ENCODE results near the gene APOC4. TPM values are rescaled to one million over a fixed set of nuclear protein-coding genes. Genes with fewer than 3 reads are reported as not detected.
"Not testable (repeated sequence)": the region's sequence is repeated elsewhere in the genome, so short reads cannot be mapped to it uniquely, and the experiment has no call there.

APOC4 gene
- total RNA-seq, 2 experiments from 2014 or later: not detected

GRCh38 chr19:44925114-44925891 is 16.7 kb upstream of the APOC4 start:
- no peak for ATAC-seq
- Mint-ChIP-seq H3K9me3 (ENCODE audit: insufficient read depth) (no peaks in the 10 kb centered on the region), H3K4me3 (no peak overlapping the region), H3K27me3 (ENCODE audit: low read depth) (peaks cover 16% of the 10 kb centered on the region), H3K4me1 (ENCODE audit: low read depth) (peaks cover 8% of the 10 kb centered on the region), H3K36me3 (ENCODE audit: low read depth) (no peaks in the 10 kb centered on the region), H3K27ac (no peak overlapping the region)
- DNase-seq: no peak
- ChIA-PET CTCF (interaction anchor here (1.3 kb wide), 1 partner anchor 22 kb away, joined by 4 read pairs; no protein-coding TSS in a partner anchor), POLR2A (no interaction called here)

- H3K4me1 Mint-ChIP-seq (ENCODE audit: low read depth); H3K27ac Mint-ChIP-seq; H3K9me3 Mint-ChIP-seq (ENCODE audit: insufficient read depth); H3K36me3 Mint-ChIP-seq (ENCODE audit: low read depth); H3K4me3 Mint-ChIP-seq; DNase-seq; POLR2A ChIA-PET: not testable (repeated sequence)
- CTCF ChIA-PET: interaction anchor here (1.3 kb wide), 1 partner anchor 23 kb away, joined by 4 read pairs; no protein-coding TSS in a partner anchor
- peaks cover 16% of the 10 kb centered on the region for H3K27me3 Mint-ChIP-seq (ENCODE audit: low read depth)
- ATAC-seq: peak; percentile 21
These were observed 15.6 kb upstream of the APOC4 start for GRCh38 chr19:44926245-44927077.

GRCh38 chr19:44927746-44928145 is 14.3 kb upstream of the APOC4 start:
- no peak overlapping the region for H3K27ac Mint-ChIP-seq
- DNase-seq (no peak), ATAC-seq (no peak)
- POLR2A ChIA-PET: no interaction called here
- H3K27me3 Mint-ChIP-seq (ENCODE audit: low read depth): peaks cover 16% of the 10 kb centered on the region
- CTCF ChIA-PET: no interaction called here
- H3K9me3 Mint-ChIP-seq (ENCODE audit: insufficient read depth): no peaks in the 10 kb centered on the region
- H3K4me1 Mint-ChIP-seq (ENCODE audit: low read depth): peaks cover 8% of the 10 kb centered on the region
- no peak overlapping the region for H3K4me3 Mint-ChIP-seq
- no peaks in the 10 kb centered on the region for H3K36me3 Mint-ChIP-seq (ENCODE audit: low read depth)

GRCh38 chr19:44930088-44930487 is 11.9 kb upstream of the APOC4 start:
- DNase-seq: no peak
- no peaks in the 10 kb centered on the region for H3K36me3 Mint-ChIP-seq (ENCODE audit: low read depth)
- H3K27me3 Mint-ChIP-seq (ENCODE audit: low read depth): peaks cover 15% of the 10 kb centered on the region
- no peak overlapping the region for H3K4me3 Mint-ChIP-seq
- ATAC-seq: no peak
- POLR2A ChIA-PET: interaction anchor here (0.6 kb wide), 1 partner anchor 31 kb away, joined by 3 read pairs; no protein-coding TSS in a partner anchor
- peaks cover 8% of the 10 kb centered on the region for H3K4me1 Mint-ChIP-seq (ENCODE audit: low read depth)
- no peaks in the 10 kb centered on the region for H3K9me3 Mint-ChIP-seq (ENCODE audit: insufficient read depth)
- CTCF ChIA-PET: no interaction called here
- H3K27ac Mint-ChIP-seq: no peak overlapping the region

- Mint-ChIP-seq H3K4me3 (no peak overlapping the region), H3K9me3 (ENCODE audit: insufficient read depth) (no peaks in the 10 kb centered on the region), H3K27me3 (ENCODE audit: low read depth) (peaks cover 7% of the 10 kb centered on the region), H3K36me3 (ENCODE audit: low read depth) (no peaks in the 10 kb centered on the region), H3K4me1 (ENCODE audit: low read depth) (peaks cover 5% of the 10 kb centered on the region), H3K27ac (no peak overlapping the region)
- ATAC-seq: no peak
- ChIA-PET CTCF (no interaction called here), POLR2A (no interaction called here)
- no peak for DNase-seq
These were observed 10.5 kb upstream of the APOC4 start for GRCh38 chr19:44931541-44931940.

GRCh38 chr19:44939668-44940067 is 2.4 kb upstream of the APOC4 start:
- peaks cover 3% of the 10 kb centered on the region for H3K27me3 Mint-ChIP-seq (ENCODE audit: low read depth)
- ChIA-PET CTCF (no interaction called here), POLR2A (no interaction called here)
- no peaks in the 10 kb centered on the region for H3K9me3 Mint-ChIP-seq (ENCODE audit: insufficient read depth)
- H3K27ac Mint-ChIP-seq: no peak overlapping the region
- no peaks in the 10 kb centered on the region for H3K4me1 Mint-ChIP-seq (ENCODE audit: low read depth)
- no peak overlapping the region for H3K4me3 Mint-ChIP-seq
- no peaks in the 10 kb centered on the region for H3K36me3 Mint-ChIP-seq (ENCODE audit: low read depth)
- ATAC-seq (no peak), DNase-seq (no peak)

- peaks cover 2% of the 10 kb centered on the region for H3K4me1 Mint-ChIP-seq (ENCODE audit: low read depth)
- ChIA-PET POLR2A (no interaction called here), CTCF (interaction anchor here (0.9 kb wide), 1 partner anchor 8 kb away, joined by 3 read pairs; no protein-coding TSS in a partner anchor)
- peak; percentile 27 for ATAC-seq
- H3K27me3 Mint-ChIP-seq (ENCODE audit: low read depth): no peaks in the 10 kb centered on the region
- no peaks in the 10 kb centered on the region for H3K36me3 Mint-ChIP-seq (ENCODE audit: low read depth)
- H3K4me3 Mint-ChIP-seq: no peak overlapping the region
- no peak for DNase-seq
- no peak overlapping the region for H3K27ac Mint-ChIP-seq
- H3K9me3 Mint-ChIP-seq (ENCODE audit: insufficient read depth): no peaks in the 10 kb centered on the region
These were observed 1.8 kb downstream of the APOC4 start for GRCh38 chr19:44943801-44944249.

- Mint-ChIP-seq H3K27me3 (ENCODE audit: low read depth) (no peaks in the 10 kb centered on the region), H3K4me1 (ENCODE audit: low read depth) (peaks cover 2% of the 10 kb centered on the region), H3K9me3 (ENCODE audit: insufficient read depth) (no peaks in the 10 kb centered on the region), H3K36me3 (ENCODE audit: low read depth) (no peaks in the 10 kb centered on the region), H3K4me3 (no peak overlapping the region), H3K27ac (no peak overlapping the region)
- CTCF ChIA-PET: no interaction called here
- DNase-seq (no peak), ATAC-seq (no peak)
- POLR2A ChIA-PET: no interaction called here
These were observed 5.1 kb downstream of the APOC4 start for GRCh38 chr19:44947041-44947581.

- Mint-ChIP-seq H3K4me3 (no peak overlapping the region), H3K4me1 (ENCODE audit: low read depth) (peaks cover 2% of the 10 kb centered on the region), H3K36me3 (ENCODE audit: low read depth) (no peaks in the 10 kb centered on the region), H3K27me3 (ENCODE audit: low read depth) (no peaks in the 10 kb centered on the region), H3K27ac (no peak overlapping the region), H3K9me3 (ENCODE audit: insufficient read depth) (no peaks in the 10 kb centered on the region)
- DNase-seq (no peak), ATAC-seq (no peak)
- ChIA-PET CTCF (no interaction called here), POLR2A (no interaction called here)
These were observed 6.2 kb downstream of the APOC4 start for GRCh38 chr19:44948237-44948636.

- Mint-ChIP-seq H3K9me3 (ENCODE audit: insufficient read depth) (no peaks in the 10 kb centered on the region), H3K4me1 (ENCODE audit: low read depth) (peaks cover 7% of the 10 kb centered on the region), H3K36me3 (ENCODE audit: low read depth) (no peaks in the 10 kb centered on the region), H3K4me3 (no peak overlapping the region), H3K27ac (no peak overlapping the region), H3K27me3 (ENCODE audit: low read depth) (no peaks in the 10 kb centered on the region)
- CTCF ChIA-PET: no interaction called here
- POLR2A ChIA-PET: no interaction called here
- DNase-seq: no peak
- ATAC-seq: no peak
These were observed 6.8 kb downstream of the APOC4 start for GRCh38 chr19:44948763-44949374.

GRCh38 chr19:44949550-44949949 is 7.5 kb downstream of the APOC4 start:
- H3K4me1 Mint-ChIP-seq (ENCODE audit: low read depth): peaks cover 11% of the 10 kb centered on the region
- no peak for ATAC-seq
- no peak overlapping the region for H3K4me3 Mint-ChIP-seq
- ChIA-PET CTCF (no interaction called here), POLR2A (no interaction called here)
- H3K27ac Mint-ChIP-seq: no peak overlapping the region
- no peak for DNase-seq
- no peaks in the 10 kb centered on the region for H3K27me3 Mint-ChIP-seq (ENCODE audit: low read depth)
- H3K9me3 Mint-ChIP-seq (ENCODE audit: insufficient read depth): no peaks in the 10 kb centered on the region
- H3K36me3 Mint-ChIP-seq (ENCODE audit: low read depth): no peaks in the 10 kb centered on the region

All from activated CD8-positive, alpha-beta T cell treated with anti-CD3 and anti-CD28 coated beads, Interleukin-2, amount 10 ng/mL, durations not matched to agents 7 days and 5 days (primary cell).